ENCODE measurements around the gene TTYH2. TPM values are rescaled to one million over a fixed set of nuclear protein-coding genes. Genes with fewer than 3 reads are reported as not detected.
"Not testable (repeated sequence)": the region's sequence is repeated elsewhere in the genome, so short reads cannot be mapped to it uniquely, and the experiment has no call there.

TTYH2 gene
- polyA plus RNA-seq, 2 donors, result 0.67 to 0.82 TPM

DNA sequence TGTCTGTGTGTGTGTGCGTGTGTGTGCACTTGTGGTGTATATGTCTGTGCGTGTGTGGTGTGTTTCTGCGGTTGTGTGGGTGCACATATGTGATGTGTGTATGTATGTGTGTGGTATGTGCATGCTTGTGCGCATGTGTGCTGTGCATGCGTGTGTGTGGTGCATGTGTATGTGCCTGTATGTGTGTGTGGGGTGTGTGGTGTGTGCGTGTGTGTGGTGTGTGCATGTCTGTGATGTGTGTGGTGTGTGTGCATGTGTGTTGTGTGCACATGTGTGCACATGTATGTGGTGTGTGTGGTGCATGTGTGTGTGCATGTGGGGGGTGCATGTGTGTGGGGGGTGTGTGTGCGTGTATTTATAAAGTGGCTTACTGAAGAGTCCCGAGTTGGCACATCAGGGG is 37.7 kb downstream of the TTYH2 start:
- no peaks in the 10 kb centered on the region for H3K27me3 ChIP-seq (ENCODE audit: control insufficient read depth in 1 of 2, insufficient read depth in 2 of 2, low read length in 2 of 2)
- no peaks in the 10 kb centered on the region for H3K9me3 ChIP-seq (ENCODE audit: control insufficient read depth in 2 of 2, insufficient read depth in 1 of 2, low read depth in 1 of 2, low read length in 1 of 2)
- no peak overlapping the region for H3K4me3 ChIP-seq (ENCODE audit: low read depth in 1 of 2, low read length in 2 of 2)
- no peaks in the 10 kb centered on the region for H3K36me3 ChIP-seq (ENCODE audit: control insufficient read depth in 2 of 2, insufficient read depth in 2 of 2, low read length in 1 of 2)
- 87 to 91% methylated on average over 8 of the region's 8 CpGs for WGBS, 2 donors
- H3K27ac ChIP-seq (ENCODE audit: low read depth in 2 of 2, low read length in 1 of 2), result no peak overlapping the region
- H3K4me1 ChIP-seq (ENCODE audit: control insufficient read depth in 2 of 2, insufficient read depth in 2 of 2, low read length in 1 of 2), result no peaks in the 10 kb centered on the region

DNA sequence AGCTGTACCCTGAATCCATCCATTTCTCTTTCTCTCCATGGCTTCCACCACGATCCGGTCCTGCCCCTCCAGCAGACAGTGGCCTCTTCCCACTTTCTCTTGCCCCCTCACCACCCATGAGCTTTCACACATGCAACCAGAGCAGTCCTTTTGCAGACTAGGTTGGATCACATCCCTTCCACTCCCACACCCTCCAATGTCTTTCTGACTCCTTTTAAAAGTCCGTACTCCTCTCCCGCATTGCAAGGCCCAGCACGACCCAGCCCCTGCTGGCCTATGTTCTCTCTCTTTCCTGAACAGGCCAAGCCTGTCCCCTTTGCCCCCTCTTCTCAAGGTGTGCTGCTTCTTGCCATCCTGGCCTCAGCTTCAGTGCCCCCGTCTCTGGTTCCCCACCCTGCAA is 38.2 kb downstream of the TTYH2 start:
- Histone ChIP-seq H3K4me3 (ENCODE audit: low read depth in 1 of 2, low read length in 2 of 2) (no peak overlapping the region), H3K36me3 (ENCODE audit: control insufficient read depth in 2 of 2, insufficient read depth in 2 of 2, low read length in 1 of 2) (no peaks in the 10 kb centered on the region), H3K4me1 (ENCODE audit: control insufficient read depth in 2 of 2, insufficient read depth in 2 of 2, low read length in 1 of 2) (no peaks in the 10 kb centered on the region), H3K9me3 (ENCODE audit: control insufficient read depth in 2 of 2, insufficient read depth in 1 of 2, low read depth in 1 of 2, low read length in 1 of 2) (no peaks in the 10 kb centered on the region), H3K27ac (ENCODE audit: low read depth in 2 of 2, low read length in 1 of 2) (no peak overlapping the region), H3K27me3 (ENCODE audit: control insufficient read depth in 1 of 2, insufficient read depth in 2 of 2, low read length in 2 of 2) (no peaks in the 10 kb centered on the region)
- WGBS, 2 donors, result 86 to 91% methylated on average over 6 of the region's 6 CpGs

DNA sequence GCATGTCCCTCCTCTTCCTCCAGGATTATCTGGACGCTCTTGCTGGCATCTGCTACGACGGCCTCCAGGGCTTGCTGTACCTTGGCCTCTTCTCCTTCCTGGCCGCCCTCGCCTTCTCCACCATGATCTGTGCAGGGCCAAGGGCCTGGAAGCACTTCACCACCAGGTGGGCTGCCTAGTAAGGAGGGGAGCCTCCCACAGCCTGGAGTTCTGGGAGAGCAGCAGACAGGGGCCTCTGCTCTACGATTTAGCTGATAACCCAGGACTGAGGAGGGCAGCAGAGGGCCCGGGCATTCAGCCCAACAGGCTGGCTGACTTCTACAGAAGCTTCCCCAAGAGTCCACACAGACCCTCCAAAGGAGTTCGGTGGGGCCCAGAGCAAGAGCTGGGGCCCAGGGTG is 38.8 kb downstream of the TTYH2 start:
- Histone ChIP-seq H3K4me3 (ENCODE audit: low read depth in 1 of 2, low read length in 2 of 2) (no peak overlapping the region), H3K9me3 (ENCODE audit: control insufficient read depth in 2 of 2, insufficient read depth in 1 of 2, low read depth in 1 of 2, low read length in 1 of 2) (no peaks in the 10 kb centered on the region), H3K4me1 (ENCODE audit: control insufficient read depth in 2 of 2, insufficient read depth in 2 of 2, low read length in 1 of 2) (no peaks in the 10 kb centered on the region), H3K27me3 (ENCODE audit: control insufficient read depth in 1 of 2, insufficient read depth in 2 of 2, low read length in 2 of 2) (no peaks in the 10 kb centered on the region), H3K36me3 (ENCODE audit: control insufficient read depth in 2 of 2, insufficient read depth in 2 of 2, low read length in 1 of 2) (no peaks in the 10 kb centered on the region), H3K27ac (ENCODE audit: low read depth in 2 of 2, low read length in 1 of 2) (no peak overlapping the region)
- WGBS, 2 donors, result 83 to 89% methylated on average over 8 of the region's 8 CpGs

DNA sequence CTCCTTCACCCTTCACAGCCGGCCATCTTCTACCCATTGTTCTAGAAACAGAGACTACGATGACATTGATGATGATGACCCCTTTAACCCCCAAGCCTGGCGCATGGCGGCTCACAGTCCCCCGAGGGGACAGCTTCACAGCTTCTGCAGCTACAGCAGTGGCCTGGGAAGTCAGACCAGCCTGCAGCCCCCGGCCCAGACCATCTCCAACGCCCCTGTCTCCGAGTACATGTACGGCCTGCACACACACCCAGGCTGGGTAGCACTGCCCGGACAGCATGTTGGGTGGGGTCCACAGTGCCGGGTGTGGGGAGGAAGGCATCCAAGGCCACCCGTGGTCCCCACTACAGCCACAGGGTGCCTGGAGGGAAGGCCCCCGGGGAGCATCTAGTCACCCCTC is 39.7 kb downstream of the TTYH2 start:
- WGBS, 2 donors, result 90 to 91% methylated on average over 12 to 13 of the region's 13 CpGs
- Histone ChIP-seq H3K27me3 (ENCODE audit: control insufficient read depth in 1 of 2, insufficient read depth in 2 of 2, low read length in 2 of 2) (no peaks in the 10 kb centered on the region), H3K4me1 (ENCODE audit: control insufficient read depth in 2 of 2, insufficient read depth in 2 of 2, low read length in 1 of 2) (no peaks in the 10 kb centered on the region), H3K36me3 (ENCODE audit: control insufficient read depth in 2 of 2, insufficient read depth in 2 of 2, low read length in 1 of 2) (no peaks in the 10 kb centered on the region), H3K9me3 (ENCODE audit: control insufficient read depth in 2 of 2, insufficient read depth in 1 of 2, low read depth in 1 of 2, low read length in 1 of 2) (no peaks in the 10 kb centered on the region), H3K4me3 (ENCODE audit: low read depth in 1 of 2, low read length in 2 of 2) (no peak overlapping the region), H3K27ac (ENCODE audit: low read depth in 2 of 2, low read length in 1 of 2) (no peak overlapping the region)

DNA sequence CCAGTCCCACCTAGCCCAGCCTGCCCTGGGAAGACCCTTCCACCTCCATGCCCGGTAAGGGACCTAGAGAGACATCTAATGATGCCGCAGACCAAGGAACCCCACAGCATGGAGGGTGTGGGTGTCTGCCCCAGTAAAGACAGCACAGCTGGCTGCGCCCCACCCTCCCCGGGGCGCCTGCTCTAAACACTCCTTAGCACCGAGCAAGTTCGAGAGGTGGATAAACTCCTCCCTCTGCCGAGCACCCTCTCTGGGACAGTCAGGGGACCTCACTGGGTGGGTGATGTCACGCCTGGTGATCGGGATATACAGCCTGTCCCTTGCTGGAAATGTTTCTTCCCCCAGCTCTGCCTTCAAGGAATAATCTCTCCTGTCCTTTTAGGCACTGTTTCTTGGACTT is 43.9 kb downstream of the TTYH2 start:
- H3K27ac ChIP-seq (ENCODE audit: low read depth in 2 of 2, low read length in 1 of 2), result no peak overlapping the region
- 82 to 88% methylated on average over 10 of the region's 10 CpGs for WGBS, 2 donors
- no peaks in the 10 kb centered on the region for H3K27me3 ChIP-seq (ENCODE audit: control insufficient read depth in 1 of 2, insufficient read depth in 2 of 2, low read length in 2 of 2)
- no peaks in the 10 kb centered on the region for H3K4me1 ChIP-seq (ENCODE audit: control insufficient read depth in 2 of 2, insufficient read depth in 2 of 2, low read length in 1 of 2)
- no peak overlapping the region for H3K4me3 ChIP-seq (ENCODE audit: low read depth in 1 of 2, low read length in 2 of 2)
- H3K36me3 ChIP-seq (ENCODE audit: control insufficient read depth in 2 of 2, insufficient read depth in 2 of 2, low read length in 1 of 2), result no peaks in the 10 kb centered on the region
- no peaks in the 10 kb centered on the region for H3K9me3 ChIP-seq (ENCODE audit: control insufficient read depth in 2 of 2, insufficient read depth in 1 of 2, low read depth in 1 of 2, low read length in 1 of 2)

DNA sequence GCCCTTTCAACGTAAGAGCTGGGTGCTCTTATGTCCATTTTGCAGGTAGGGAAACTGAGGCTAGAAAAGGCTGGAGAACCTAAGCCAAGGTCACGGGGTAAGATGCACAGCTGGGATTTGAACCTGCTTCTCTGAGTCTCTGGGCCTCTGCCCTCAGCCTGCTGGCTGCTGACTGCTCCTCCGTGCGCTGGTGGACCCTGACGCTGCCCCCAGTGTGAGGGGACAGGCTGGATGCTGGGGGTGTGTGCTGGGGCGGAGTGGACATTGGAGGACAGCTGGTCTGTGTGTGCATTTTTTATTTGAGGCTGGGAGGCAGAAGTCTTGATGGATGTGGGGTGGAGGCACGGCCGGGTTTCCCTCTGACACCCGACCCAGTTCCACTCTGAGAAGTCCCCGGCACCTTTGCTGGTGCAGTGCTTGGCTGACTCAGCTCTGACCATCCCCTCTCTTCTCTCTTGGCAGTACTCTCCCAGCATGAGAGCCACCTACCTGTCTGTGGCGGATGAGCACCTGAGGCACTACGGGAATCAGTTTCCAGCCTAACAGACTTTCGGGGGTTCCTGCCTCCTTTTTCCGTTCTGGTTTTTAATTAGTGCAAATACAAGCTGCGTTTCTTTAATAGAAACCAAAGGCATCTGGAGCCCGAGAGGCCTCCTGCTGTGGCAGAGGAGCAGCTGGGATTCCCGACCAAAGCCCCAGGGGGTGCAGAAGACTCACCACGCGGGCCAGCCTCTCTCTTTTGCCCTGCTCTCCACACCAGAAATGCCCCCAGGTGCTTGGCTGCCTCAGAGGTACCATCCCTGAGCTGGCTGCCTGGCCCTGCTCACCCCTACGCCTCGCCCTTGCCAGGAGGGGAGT is 46.5 kb downstream of the TTYH2 start:
- H3K27ac ChIP-seq (ENCODE audit: low read depth in 2 of 2, low read length in 1 of 2), result no peak overlapping the region
- H3K4me1 ChIP-seq (ENCODE audit: control insufficient read depth in 2 of 2, insufficient read depth in 2 of 2, low read length in 1 of 2), result no peaks in the 10 kb centered on the region
- whole genome bisulfite sequencing, 2 donors, result 67 to 74% methylated on average over 19 to 21 of the region's 21 CpGs
- no peak overlapping the region for H3K4me3 ChIP-seq (ENCODE audit: low read depth in 1 of 2, low read length in 2 of 2)
- no peaks in the 10 kb centered on the region for H3K9me3 ChIP-seq (ENCODE audit: control insufficient read depth in 2 of 2, insufficient read depth in 1 of 2, low read depth in 1 of 2, low read length in 1 of 2)
- no peaks in the 10 kb centered on the region for H3K27me3 ChIP-seq (ENCODE audit: control insufficient read depth in 1 of 2, insufficient read depth in 2 of 2, low read length in 2 of 2)
- H3K36me3 ChIP-seq (ENCODE audit: control insufficient read depth in 2 of 2, insufficient read depth in 2 of 2, low read length in 1 of 2), result no peaks in the 10 kb centered on the region

DNA sequence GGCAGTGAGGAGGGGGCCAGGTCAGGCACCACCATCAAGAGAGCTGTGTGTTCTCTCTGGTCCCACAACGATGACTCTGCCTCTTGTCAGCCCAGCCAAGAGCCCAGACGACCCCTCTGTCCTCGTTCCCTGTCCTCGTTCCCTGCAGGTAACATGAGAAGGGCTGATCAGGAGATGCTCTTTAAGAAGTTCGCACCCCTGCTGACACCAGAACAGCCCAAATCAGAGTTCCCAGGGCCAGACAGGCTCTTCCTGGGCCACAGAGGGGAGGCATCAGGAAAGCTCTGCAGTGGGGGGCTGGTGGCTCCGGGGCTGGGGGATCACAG is 47.1 kb downstream of the TTYH2 start:
- WGBS, 2 donors, result 69 to 74% methylated on average over 6 of the region's 6 CpGs
- H3K4me3 ChIP-seq (ENCODE audit: low read depth in 1 of 2, low read length in 2 of 2), result no peak overlapping the region
- no peaks in the 10 kb centered on the region for H3K36me3 ChIP-seq (ENCODE audit: control insufficient read depth in 2 of 2, insufficient read depth in 2 of 2, low read length in 1 of 2)
- H3K9me3 ChIP-seq (ENCODE audit: control insufficient read depth in 2 of 2, insufficient read depth in 1 of 2, low read depth in 1 of 2, low read length in 1 of 2), result no peaks in the 10 kb centered on the region
- no peaks in the 10 kb centered on the region for H3K4me1 ChIP-seq (ENCODE audit: control insufficient read depth in 2 of 2, insufficient read depth in 2 of 2, low read length in 1 of 2)
- H3K27ac ChIP-seq (ENCODE audit: low read depth in 2 of 2, low read length in 1 of 2), result no peak overlapping the region
- no peaks in the 10 kb centered on the region for H3K27me3 ChIP-seq (ENCODE audit: control insufficient read depth in 1 of 2, insufficient read depth in 2 of 2, low read length in 2 of 2)

DNA sequence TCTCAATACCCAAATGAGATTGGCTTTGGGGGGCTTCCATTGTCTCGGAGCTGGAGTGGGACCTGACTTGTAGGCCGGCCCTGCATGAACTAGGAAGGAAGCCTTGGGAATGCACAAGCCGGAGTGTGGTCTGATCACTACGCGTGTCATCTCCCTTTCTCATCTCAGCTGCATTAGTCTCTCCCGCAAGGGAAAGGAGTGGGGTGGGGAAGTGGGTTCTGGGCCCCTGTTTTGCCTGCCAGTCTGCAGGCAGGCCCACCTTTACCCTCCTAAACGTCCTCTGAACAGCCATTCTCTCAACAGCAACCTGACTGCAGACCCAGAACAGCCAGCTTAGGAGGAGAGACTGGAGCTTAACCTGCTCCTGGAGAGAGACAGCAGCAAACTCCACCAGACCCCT is 49.2 kb downstream of the TTYH2 start:
- H3K4me3 ChIP-seq (ENCODE audit: low read depth in 1 of 2, low read length in 2 of 2), result no peak overlapping the region
- no peaks in the 10 kb centered on the region for H3K27me3 ChIP-seq (ENCODE audit: control insufficient read depth in 1 of 2, insufficient read depth in 2 of 2, low read length in 2 of 2)
- no peaks in the 10 kb centered on the region for H3K36me3 ChIP-seq (ENCODE audit: control insufficient read depth in 2 of 2, insufficient read depth in 2 of 2, low read length in 1 of 2)
- no peaks in the 10 kb centered on the region for H3K4me1 ChIP-seq (ENCODE audit: control insufficient read depth in 2 of 2, insufficient read depth in 2 of 2, low read length in 1 of 2)
- no peaks in the 10 kb centered on the region for H3K9me3 ChIP-seq (ENCODE audit: control insufficient read depth in 2 of 2, insufficient read depth in 1 of 2, low read depth in 1 of 2, low read length in 1 of 2)
- no peak overlapping the region for H3K27ac ChIP-seq (ENCODE audit: low read depth in 2 of 2, low read length in 1 of 2)
- 86 to 88% methylated on average over 7 of the region's 7 CpGs for WGBS, 2 donors

DNA sequence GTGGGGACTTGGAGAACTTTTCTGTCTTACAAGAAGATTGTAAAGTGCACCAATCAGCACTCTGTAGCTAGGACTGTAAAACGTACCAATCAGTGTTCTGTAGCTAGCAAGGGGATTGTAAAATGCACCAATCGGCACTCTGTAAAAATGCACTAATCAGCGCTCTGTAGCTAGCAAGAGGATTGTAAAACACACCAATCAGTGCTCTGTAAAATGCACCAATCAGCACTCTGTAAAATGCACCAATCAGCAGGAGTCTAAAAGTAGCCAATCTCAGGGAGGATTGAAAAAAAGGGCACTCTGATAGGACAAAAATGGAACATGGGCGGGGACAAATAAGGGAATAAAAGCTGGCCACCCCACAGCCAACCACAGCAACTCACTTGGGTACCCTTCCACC is 53.7 kb downstream of the TTYH2 start:
- WGBS, 2 donors, result 84 to 96% methylated on average over 4 of the region's 4 CpGs
- not testable (repeated sequence) for H3K4me3 ChIP-seq (ENCODE audit: low read depth in 1 of 2, low read length in 2 of 2); H3K36me3 ChIP-seq (ENCODE audit: control insufficient read depth in 2 of 2, insufficient read depth in 2 of 2, low read length in 1 of 2)

DNA sequence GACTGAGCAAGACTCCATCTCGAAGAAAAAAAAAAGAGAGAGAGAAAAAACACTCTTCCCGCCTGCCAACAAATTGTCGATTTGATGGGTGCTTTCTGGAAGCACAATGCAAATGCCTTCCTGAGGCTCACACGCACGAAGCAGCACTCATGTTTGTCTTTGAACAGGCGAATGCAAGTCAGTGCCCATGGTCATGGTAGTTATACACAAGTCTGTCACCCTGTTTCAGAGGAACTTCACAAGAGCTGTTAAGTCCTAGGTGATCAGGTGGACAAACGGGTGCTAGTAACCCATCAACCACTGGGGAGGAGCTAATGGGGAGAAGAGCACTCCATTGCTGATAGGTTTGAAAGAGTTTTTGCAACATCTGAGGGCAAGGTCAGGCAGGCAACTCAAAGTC is 54.2 kb downstream of the TTYH2 start:
- 80 to 87% methylated on average over 7 of the region's 7 CpGs for WGBS, 2 donors
- Histone ChIP-seq H3K27me3 (ENCODE audit: control insufficient read depth in 1 of 2, insufficient read depth in 2 of 2, low read length in 2 of 2) (no peaks in the 10 kb centered on the region), H3K4me1 (ENCODE audit: control insufficient read depth in 2 of 2, insufficient read depth in 2 of 2, low read length in 1 of 2) (no peaks in the 10 kb centered on the region), H3K27ac (ENCODE audit: low read depth in 2 of 2, low read length in 1 of 2) (no peak overlapping the region), H3K4me3 (ENCODE audit: low read depth in 1 of 2, low read length in 2 of 2) (no peak overlapping the region), H3K9me3 (ENCODE audit: control insufficient read depth in 2 of 2, insufficient read depth in 1 of 2, low read depth in 1 of 2, low read length in 1 of 2) (no peaks in the 10 kb centered on the region), H3K36me3 (ENCODE audit: control insufficient read depth in 2 of 2, insufficient read depth in 2 of 2, low read length in 1 of 2) (no peaks in the 10 kb centered on the region)

More for the DNA sequence above, 53.7 kb downstream of the TTYH2 start:
- H3K9me3 ChIP-seq (ENCODE audit: control insufficient read depth in 2 of 2, insufficient read depth in 1 of 2, low read depth in 1 of 2, low read length in 1 of 2); H3K4me1 ChIP-seq (ENCODE audit: control insufficient read depth in 2 of 2, insufficient read depth in 2 of 2, low read length in 1 of 2); H3K27ac ChIP-seq (ENCODE audit: low read depth in 2 of 2, low read length in 1 of 2); H3K27me3 ChIP-seq (ENCODE audit: control insufficient read depth in 1 of 2, insufficient read depth in 2 of 2, low read length in 2 of 2): not testable (repeated sequence)
